ENCODE data around the gene LTBP1.
"Not testable (repeated sequence)": the region's sequence is repeated elsewhere in the genome, so short reads cannot be mapped to it uniquely, and the experiment has no call there.

Gene LTBP1

DNA sequence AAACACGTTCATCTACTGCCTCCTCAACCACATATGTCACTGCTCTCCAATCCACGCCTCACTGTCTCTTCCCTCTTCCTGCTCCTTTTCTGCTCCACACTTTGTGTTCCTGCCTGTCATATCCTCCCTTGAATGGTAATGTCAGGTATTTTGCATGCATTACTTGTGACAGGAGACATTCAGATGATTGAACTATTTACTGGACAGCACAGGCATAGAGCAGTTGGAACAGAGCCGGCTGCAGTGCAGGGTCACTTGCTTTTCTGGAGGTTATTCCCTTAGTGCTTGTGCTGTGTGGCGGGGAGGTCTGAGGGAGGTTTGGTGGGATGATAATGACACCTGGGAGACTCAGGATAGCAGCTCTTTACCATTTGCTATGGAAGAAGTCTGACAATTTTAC lies 93.8 kb downstream of the LTBP1 start:
- Mint-ChIP-seq H3K27me3 (ENCODE audit: low read depth) (peaks cover 3% of the 10 kb centered on the region), H3K4me3 (no peak overlapping the region), H3K9me3 (no peaks in the 10 kb centered on the region), H3K27ac (no peak overlapping the region), H3K36me3 (ENCODE audit: low read depth) (no peaks in the 10 kb centered on the region), H3K4me1 (ENCODE audit: low read depth) (no peaks in the 10 kb centered on the region)
- DNase-seq (ENCODE audit: low spot score): no peak

DNA sequence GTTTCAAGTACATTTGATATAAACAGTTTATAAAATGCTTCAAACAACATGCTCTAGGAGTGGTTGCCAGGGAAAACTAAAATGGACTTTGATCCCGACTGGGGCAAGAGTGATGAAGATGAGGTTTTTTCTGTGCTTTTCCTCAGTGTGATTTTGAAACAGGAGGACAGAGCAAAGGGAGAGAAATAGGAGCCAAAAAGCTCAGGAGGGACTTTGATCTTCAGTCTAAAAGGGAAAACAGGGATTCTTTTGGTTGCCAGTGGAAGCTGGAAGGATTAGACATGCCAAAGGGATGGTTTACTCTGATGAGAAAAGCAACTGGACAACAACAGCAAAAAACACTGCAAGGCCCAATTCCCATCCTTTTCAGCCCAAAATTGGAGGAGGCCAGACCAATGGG lies 95.5 kb downstream of the LTBP1 start:
- Mint-ChIP-seq H3K4me3 (no peak overlapping the region), H3K27ac (no peak overlapping the region)
- no peak for DNase-seq (ENCODE audit: low spot score)

DNA sequence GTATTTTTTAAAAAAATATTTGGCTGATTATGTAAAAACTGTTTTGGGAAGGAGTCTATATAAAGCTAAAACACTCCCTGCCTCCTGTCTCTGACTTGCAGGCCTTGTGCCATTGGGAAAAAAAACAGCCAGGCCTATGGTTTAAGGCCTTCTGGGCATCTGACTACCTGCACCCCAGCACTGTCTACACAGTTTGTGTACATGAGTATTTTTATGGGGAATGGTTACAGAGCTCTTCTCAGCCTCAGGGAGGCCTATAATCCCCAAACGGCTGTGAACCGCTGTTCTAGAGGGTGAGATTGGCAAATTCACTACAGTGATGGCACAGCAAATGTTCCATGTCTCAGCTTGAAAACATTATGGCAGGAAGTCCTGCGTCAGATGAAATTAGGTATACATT lies 96.1 kb downstream of the LTBP1 start:
- peaks cover 12% of the 10 kb centered on the region for H3K27me3 Mint-ChIP-seq (ENCODE audit: low read depth)
- H3K36me3 Mint-ChIP-seq (ENCODE audit: low read depth): no peaks in the 10 kb centered on the region
- no peaks in the 10 kb centered on the region for H3K9me3 Mint-ChIP-seq
- DNase-seq (ENCODE audit: low spot score): no peak
- H3K4me3 Mint-ChIP-seq: no peak overlapping the region
- no peak overlapping the region for H3K27ac Mint-ChIP-seq
- no peaks in the 10 kb centered on the region for H3K4me1 Mint-ChIP-seq (ENCODE audit: low read depth)

More for the DNA sequence above, 95.5 kb downstream of the LTBP1 start:
- Mint-ChIP-seq H3K9me3 (no peaks in the 10 kb centered on the region), H3K27me3 (ENCODE audit: low read depth) (peaks cover 10% of the 10 kb centered on the region), H3K36me3 (ENCODE audit: low read depth) (no peaks in the 10 kb centered on the region), H3K4me1 (ENCODE audit: low read depth) (no peaks in the 10 kb centered on the region)

DNA sequence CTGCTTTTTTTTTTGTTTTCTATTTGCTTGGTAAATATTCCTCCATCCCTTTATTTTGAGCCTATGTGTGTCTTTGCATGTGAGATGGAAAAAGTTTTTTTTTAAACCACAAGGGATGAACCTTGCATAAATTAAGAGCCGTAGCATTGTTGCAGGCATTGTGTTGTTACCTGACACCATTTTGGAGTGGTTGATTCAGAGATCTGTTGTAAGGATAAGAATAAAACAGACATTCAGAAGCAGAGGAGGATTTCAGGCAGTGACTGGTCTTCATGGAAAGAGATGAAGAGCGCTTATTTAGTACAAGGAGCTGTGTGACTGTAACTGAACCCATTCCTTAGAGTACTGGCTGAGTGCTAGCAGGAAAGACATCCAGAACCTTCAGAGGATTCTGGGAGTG lies 101.2 kb downstream of the LTBP1 start:
- no peak for DNase-seq (ENCODE audit: low spot score)
- H3K27me3 Mint-ChIP-seq (ENCODE audit: low read depth): peaks cover 8% of the 10 kb centered on the region
- no peaks in the 10 kb centered on the region for H3K4me1 Mint-ChIP-seq (ENCODE audit: low read depth)
- H3K36me3 Mint-ChIP-seq (ENCODE audit: low read depth): no peaks in the 10 kb centered on the region
- H3K27ac Mint-ChIP-seq: no peak overlapping the region
- H3K9me3 Mint-ChIP-seq: no peaks in the 10 kb centered on the region
- H3K4me3 Mint-ChIP-seq: no peak overlapping the region

DNA sequence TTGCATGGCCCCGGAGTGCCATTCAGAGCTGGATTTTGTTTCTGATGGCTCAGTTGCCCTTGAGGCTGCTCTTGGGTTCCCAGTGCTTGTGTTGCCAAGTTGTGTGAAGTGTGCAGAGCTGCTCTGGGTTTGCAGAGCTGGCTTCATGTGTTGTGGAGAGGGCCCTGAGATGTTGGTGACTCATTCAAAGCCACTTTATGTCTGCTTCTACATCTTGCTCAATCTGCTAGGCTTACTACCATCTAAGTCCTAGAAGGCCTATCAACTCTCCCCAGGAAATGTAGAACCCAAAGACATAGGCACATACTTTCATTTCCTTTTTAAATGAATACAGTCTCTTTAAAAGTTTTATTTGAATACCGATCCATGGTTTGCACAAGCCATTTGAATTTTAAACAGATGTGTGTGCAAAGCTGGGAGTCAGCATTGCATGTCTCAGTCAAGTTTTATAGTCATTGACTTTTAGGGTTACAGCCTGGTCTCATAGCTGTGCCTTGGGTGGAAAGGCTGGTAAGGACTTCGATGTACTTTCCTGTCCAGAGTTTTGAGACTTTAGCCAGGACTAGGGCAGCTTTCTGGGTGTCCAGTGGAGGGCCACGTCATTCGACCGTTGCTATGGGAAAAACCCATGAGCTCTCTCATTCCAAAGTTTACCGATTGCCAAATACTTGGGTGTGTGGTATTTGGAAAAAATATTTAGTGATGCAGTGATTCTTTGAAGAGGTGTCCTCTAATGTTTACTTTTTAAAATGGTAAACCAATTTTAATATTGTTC lies 105.0 kb downstream of the LTBP1 start:
- Mint-ChIP-seq H3K9me3 (no peaks in the 10 kb centered on the region), H3K27me3 (ENCODE audit: low read depth) (peaks cover 3% of the 10 kb centered on the region), H3K4me1 (ENCODE audit: low read depth) (no peaks in the 10 kb centered on the region), H3K4me3 (no peak overlapping the region), H3K27ac (no peak overlapping the region), H3K36me3 (ENCODE audit: low read depth) (no peaks in the 10 kb centered on the region)
- no peak for DNase-seq (ENCODE audit: low spot score)

DNA sequence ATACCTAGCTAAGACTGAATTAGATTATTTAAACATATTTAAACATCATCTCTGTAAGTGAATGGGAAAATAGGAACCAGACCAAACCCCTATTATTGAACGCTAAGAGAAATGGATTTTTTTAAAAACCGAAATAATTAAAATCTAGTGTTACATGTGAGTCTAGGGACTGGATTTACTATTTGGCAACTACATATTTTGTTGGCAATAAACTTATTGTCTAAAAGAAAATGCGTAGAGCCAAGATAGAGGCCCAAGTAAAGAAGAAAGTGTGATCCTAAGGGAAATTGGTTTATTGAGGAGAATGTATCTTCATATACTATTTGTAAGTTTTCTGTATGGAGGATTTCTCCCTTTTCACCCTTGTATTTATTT lies 105.6 kb downstream of the LTBP1 start:
- Mint-ChIP-seq H3K36me3 (ENCODE audit: low read depth) (no peaks in the 10 kb centered on the region), H3K27ac (no peak overlapping the region), H3K27me3 (ENCODE audit: low read depth) (peaks cover 1% of the 10 kb centered on the region), H3K4me3 (no peak overlapping the region), H3K4me1 (ENCODE audit: low read depth) (no peaks in the 10 kb centered on the region), H3K9me3 (no peaks in the 10 kb centered on the region)
- DNase-seq (ENCODE audit: low spot score): no peak

DNA sequence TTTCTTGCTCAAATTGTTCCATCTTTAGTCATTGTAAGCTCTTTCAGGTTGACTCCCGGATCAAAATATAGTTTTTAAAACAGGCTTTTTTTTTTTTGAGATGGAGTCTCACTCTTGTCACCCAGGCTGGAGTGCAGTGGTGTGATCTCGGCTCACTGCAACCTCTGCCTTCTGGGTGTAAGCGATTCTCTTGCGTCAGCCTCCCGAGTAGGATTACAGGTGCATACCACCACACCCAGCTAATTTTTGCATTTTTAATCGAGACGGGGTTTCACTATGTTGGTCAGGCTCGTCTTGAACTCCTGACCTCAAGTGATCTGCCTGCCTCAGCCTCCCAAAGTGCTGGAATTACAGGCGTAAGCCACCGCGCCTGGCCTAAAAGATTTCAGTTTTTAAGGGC lies 106.0 kb downstream of the LTBP1 start:
- not testable (repeated sequence) for H3K27ac Mint-ChIP-seq; H3K36me3 Mint-ChIP-seq (ENCODE audit: low read depth); H3K4me1 Mint-ChIP-seq (ENCODE audit: low read depth); H3K9me3 Mint-ChIP-seq; H3K27me3 Mint-ChIP-seq (ENCODE audit: low read depth); H3K4me3 Mint-ChIP-seq; DNase-seq (ENCODE audit: low spot score)

DNA sequence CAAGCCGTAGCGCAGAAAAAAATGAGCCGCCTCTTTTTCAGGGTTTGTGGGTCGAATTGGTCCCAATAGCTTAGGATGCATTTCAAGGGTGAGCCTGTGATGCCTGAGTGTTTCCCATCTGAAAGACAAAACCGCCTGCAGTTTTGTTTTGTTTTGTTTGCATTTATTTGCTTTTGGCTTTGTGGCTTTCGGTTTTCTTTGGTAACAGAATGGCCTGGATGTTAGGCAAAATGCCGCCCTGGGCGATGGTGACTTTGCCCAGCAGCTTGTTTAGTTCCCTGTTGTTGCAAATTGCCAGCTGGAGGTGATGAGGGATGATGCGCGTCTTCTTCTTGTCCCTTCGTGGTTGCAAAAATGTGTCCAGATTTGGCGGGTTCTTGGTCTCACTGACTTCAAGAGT lies 109.4 kb downstream of the LTBP1 start:
- DNase-seq (ENCODE audit: low spot score): no peak
- Mint-ChIP-seq H3K4me1 (ENCODE audit: low read depth) (no peaks in the 10 kb centered on the region), H3K27ac (no peak overlapping the region), H3K4me3 (no peak overlapping the region), H3K36me3 (ENCODE audit: low read depth) (no peaks in the 10 kb centered on the region), H3K27me3 (ENCODE audit: low read depth) (peaks cover 8% of the 10 kb centered on the region), H3K9me3 (no peaks in the 10 kb centered on the region)

DNA sequence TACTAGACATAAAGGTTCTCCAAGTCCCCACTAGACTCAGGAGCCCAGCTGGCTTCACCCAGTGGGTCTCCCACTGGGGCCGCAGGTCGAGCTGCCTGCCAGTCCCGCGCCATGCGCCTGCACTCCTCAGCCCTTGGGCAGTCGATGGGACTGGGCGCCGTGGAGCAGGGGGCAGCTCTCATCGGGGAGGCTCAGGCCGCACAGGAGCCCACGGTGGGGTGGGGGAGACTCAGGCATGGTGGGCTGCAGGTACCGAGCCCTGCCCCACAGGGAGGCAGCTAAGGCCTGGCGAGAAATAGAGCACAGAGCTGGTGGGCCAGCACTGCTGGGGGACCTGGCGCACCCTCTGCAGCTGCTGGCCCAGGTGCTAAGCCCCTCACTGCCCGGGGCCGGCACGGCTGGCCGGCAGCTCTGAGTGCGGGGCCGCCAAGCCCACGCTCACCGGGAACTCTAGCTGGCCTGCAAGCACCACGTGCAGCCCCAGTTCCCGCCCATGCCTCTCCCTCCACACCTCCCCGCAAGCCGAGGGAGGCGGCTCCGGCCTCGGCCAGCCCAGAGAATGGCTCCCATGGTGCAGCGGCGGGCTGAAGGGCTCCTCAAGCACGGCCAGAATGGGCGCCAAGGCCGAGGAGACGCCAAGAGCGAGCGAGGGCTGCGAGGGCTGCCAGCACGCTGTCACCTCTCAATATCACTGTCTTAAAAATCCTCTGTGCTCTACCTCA lies 110.7 kb downstream of the LTBP1 start:
- H3K27ac Mint-ChIP-seq; H3K4me3 Mint-ChIP-seq; H3K36me3 Mint-ChIP-seq (ENCODE audit: low read depth); DNase-seq (ENCODE audit: low spot score); H3K9me3 Mint-ChIP-seq; H3K4me1 Mint-ChIP-seq (ENCODE audit: low read depth): not testable (repeated sequence)
- peaks cover 13% of the 10 kb centered on the region for H3K27me3 Mint-ChIP-seq (ENCODE audit: low read depth)

DNA sequence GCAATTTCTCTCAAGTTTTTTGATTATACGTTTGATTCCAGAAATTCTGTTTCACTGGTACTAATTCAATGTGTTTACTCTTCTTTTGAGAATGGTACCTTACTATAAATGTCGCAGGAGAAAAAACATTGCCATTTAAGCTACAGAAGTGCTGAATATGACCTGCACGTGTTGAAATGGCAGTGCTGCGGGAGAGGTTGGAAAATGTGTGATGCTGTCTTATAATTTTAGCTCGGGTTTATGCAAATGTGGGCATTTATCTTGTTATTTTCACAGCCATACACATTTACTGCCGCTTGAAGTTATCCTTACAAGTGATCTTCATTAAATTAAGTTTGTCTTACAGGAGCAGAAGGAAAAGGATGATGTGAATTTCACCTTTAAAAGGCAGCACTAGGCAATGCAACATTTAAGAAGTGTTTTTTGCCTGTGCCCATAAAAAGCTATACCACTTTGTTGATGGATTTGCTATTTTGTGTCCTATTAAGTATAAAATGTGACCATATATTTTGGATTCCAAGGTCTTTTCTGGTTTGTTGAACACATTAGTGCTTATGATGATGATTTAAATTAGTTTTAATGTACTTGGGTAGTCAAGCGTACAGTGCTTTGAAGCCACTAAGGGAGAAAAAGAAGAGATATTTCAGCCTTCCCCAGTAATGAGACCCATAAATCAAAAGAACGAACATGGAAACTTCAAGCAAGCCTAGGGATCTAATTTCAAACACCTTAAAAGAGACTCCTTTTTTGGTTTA lies 112.1 kb downstream of the LTBP1 start:
- no peaks in the 10 kb centered on the region for H3K4me1 Mint-ChIP-seq (ENCODE audit: low read depth)
- H3K27me3 Mint-ChIP-seq (ENCODE audit: low read depth): peaks cover 15% of the 10 kb centered on the region
- no peak for DNase-seq (ENCODE audit: low spot score)
- no peak overlapping the region for H3K4me3 Mint-ChIP-seq
- no peaks in the 10 kb centered on the region for H3K9me3 Mint-ChIP-seq
- H3K27ac Mint-ChIP-seq: no peak overlapping the region
- H3K36me3 Mint-ChIP-seq (ENCODE audit: low read depth): no peaks in the 10 kb centered on the region

DNA sequence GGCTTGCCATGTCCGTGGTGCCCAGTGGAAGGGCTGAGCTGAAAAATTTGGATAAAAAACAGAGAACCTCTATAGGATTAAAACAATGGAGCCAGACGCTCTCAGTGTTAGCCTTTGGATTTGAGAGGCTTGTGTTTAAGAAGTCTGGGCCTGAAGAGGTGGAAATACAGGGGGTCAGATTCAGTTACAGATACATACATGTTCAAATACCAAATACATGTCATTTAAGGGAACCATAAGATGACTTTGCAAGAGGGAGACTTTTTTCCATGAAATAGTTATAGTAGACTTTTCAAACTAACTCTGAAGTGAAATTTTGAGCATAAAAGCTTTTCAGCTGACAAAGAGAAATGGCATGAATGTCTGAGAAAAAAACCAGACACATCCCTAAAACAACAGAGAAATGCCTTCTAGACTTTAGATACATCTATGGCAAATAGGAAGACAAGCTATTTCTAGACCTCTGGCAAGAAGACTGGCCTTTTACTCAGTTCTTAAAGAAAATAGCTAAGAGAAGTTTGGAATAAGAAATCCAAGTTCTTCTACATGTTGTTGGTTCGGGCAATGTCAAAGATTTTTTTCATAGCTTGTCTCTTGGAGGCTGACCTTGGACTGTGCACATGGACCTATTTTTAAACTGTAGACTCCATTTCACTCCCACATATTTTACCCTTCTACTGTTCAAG lies 112.9 kb downstream of the LTBP1 start:
- H3K27me3 Mint-ChIP-seq (ENCODE audit: low read depth): peaks cover 15% of the 10 kb centered on the region
- H3K4me3 Mint-ChIP-seq: no peak overlapping the region
- H3K36me3 Mint-ChIP-seq (ENCODE audit: low read depth): no peaks in the 10 kb centered on the region
- no peak for DNase-seq (ENCODE audit: low spot score)
- H3K9me3 Mint-ChIP-seq: no peaks in the 10 kb centered on the region
- H3K27ac Mint-ChIP-seq: no peak overlapping the region
- H3K4me1 Mint-ChIP-seq (ENCODE audit: low read depth): no peaks in the 10 kb centered on the region

DNA sequence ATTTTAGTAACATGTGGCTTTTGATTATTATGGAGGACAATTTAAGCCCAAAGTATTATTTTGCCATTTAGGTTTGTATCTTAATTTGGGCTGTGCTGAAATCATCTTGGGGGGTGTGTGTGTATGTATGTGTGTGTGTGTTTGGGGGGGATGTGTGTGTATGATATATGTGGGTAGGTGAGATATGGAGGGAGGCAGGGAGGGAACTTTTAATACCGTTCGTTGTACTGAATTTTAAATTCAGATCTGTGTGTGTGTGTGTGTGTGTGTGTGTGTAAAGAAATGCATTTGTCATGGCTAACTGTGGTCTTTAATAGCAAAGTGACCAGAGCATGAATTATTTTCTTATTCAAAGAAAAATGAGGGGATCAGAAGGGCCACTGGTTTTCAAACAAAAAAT lies 113.7 kb downstream of the LTBP1 start:
- Mint-ChIP-seq H3K4me1 (ENCODE audit: low read depth) (no peaks in the 10 kb centered on the region), H3K36me3 (ENCODE audit: low read depth) (no peaks in the 10 kb centered on the region), H3K27ac (no peak overlapping the region), H3K9me3 (no peaks in the 10 kb centered on the region), H3K27me3 (ENCODE audit: low read depth) (peaks cover 17% of the 10 kb centered on the region), H3K4me3 (no peak overlapping the region)
- no peak for DNase-seq (ENCODE audit: low spot score)

DNA sequence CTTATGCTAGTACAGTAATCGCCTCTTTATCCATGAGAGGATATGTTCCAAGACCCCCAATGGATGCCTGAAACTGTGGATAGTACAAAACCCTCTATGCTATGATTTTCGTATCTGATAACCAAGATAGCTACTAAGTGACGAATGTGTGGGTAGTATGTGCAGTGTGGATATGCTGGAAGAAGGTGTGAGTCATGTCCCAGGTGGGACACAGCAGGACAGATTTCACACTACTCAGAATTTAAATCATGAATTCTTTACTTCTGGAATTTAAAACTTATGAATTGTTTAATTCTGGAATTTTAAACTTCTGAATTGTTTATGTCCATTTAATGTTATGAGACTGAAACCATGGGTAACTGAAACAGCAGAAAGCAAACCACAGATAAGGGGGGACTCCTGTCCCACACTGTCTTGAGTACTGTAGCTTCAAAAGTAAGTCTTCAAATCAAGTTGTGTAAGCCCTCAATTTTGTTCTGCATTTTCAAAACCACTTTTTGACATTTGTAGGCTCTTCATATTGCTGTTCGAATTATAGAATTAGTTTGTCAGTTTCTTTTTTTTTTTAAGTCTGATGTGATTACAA lies 116.0 kb downstream of the LTBP1 start:
- H3K36me3 Mint-ChIP-seq (ENCODE audit: low read depth): no peaks in the 10 kb centered on the region
- H3K9me3 Mint-ChIP-seq: no peaks in the 10 kb centered on the region
- no peak overlapping the region for H3K27ac Mint-ChIP-seq
- no peak overlapping the region for H3K4me3 Mint-ChIP-seq
- no peak for DNase-seq (ENCODE audit: low spot score)
- H3K4me1 Mint-ChIP-seq (ENCODE audit: low read depth): no peaks in the 10 kb centered on the region
- H3K27me3 Mint-ChIP-seq (ENCODE audit: low read depth): peaks cover 17% of the 10 kb centered on the region
